ENCODE measurements around the gene DOP1A.

The DOP1A gene

GRCh38 chr6:83155794-83156193, 88.3 kb downstream of the DOP1A start:
- 93% methylated on average over 2 of the region's 2 CpGs for whole genome bisulfite sequencing
- Histone ChIP-seq H3K36me3 (ENCODE audit: insufficient read depth, low read length) (peaks cover 89% of the 10 kb centered on the region), H3K27me3 (ENCODE audit: insufficient read depth, low read length) (no peaks in the 10 kb centered on the region), H3K4me1 (ENCODE audit: insufficient read depth, low read length) (no peaks in the 10 kb centered on the region), H3K27ac (ENCODE audit: low read depth, low read length) (no peak overlapping the region), H3K4me3 (ENCODE audit: low read length) (no peak overlapping the region), H3K9ac (ENCODE audit: low read depth, low read length) (no peak overlapping the region), H3K9me3 (ENCODE audit: insufficient read depth, low read depth, low read length) (no peaks in the 10 kb centered on the region)

DNA sequence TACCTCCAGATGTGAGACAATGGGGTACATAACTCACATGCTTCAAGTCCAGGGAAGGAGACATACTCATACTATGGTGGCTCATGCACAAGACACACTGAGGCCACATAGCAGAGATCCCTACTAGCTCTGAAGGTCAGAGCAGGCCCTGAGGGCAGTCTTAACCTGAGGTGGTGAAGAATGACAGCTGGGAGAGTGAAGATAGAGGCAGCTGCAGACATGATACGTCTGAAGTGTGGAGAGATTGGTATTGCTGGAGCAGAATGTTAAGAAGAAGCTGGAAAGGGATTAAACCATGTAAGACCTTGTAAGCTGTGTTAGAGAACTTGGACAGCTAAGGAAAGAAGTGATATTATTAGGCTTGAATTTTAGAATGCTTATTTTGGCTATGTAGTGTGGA, 92.7 kb downstream of the DOP1A start:
- peaks cover 80% of the 10 kb centered on the region for H3K36me3 ChIP-seq (ENCODE audit: insufficient read depth, low read length)
- 96% methylated on average over 1 of the region's 1 CpG for WGBS
- H3K27me3 ChIP-seq (ENCODE audit: insufficient read depth, low read length), result no peaks in the 10 kb centered on the region
- no peaks in the 10 kb centered on the region for H3K4me1 ChIP-seq (ENCODE audit: insufficient read depth, low read length)
- no peak overlapping the region for H3K27ac ChIP-seq (ENCODE audit: low read depth, low read length)
- H3K4me3 ChIP-seq (ENCODE audit: low read length), result no peak overlapping the region
- H3K9me3 ChIP-seq (ENCODE audit: insufficient read depth, low read depth, low read length), result no peaks in the 10 kb centered on the region
- H3K9ac ChIP-seq (ENCODE audit: low read depth, low read length), result no peak overlapping the region

- Histone ChIP-seq H3K27me3 (ENCODE audit: insufficient read depth, low read length) (no peaks in the 10 kb centered on the region), H3K4me1 (ENCODE audit: insufficient read depth, low read length) (no peaks in the 10 kb centered on the region), H3K4me3 (ENCODE audit: low read length) (no peak overlapping the region), H3K9ac (ENCODE audit: low read depth, low read length) (no peak overlapping the region), H3K36me3 (ENCODE audit: insufficient read depth, low read length) (peaks cover 99% of the 10 kb centered on the region), H3K9me3 (ENCODE audit: insufficient read depth, low read depth, low read length) (no peaks in the 10 kb centered on the region), H3K27ac (ENCODE audit: low read depth, low read length) (no peak overlapping the region)
- 94% methylated on average over 4 of the region's 5 CpGs for WGBS
Measured at GRCh38 chr6:83167726-83168278, 100.3 kb downstream of the DOP1A start.

GRCh38 chr6:83168556-83168955, 101.1 kb downstream of the DOP1A start:
- Histone ChIP-seq H3K4me3 (ENCODE audit: low read length) (no peak overlapping the region), H3K9ac (ENCODE audit: low read depth, low read length) (no peak overlapping the region), H3K27ac (ENCODE audit: low read depth, low read length) (no peak overlapping the region), H3K36me3 (ENCODE audit: insufficient read depth, low read length) (peaks cover 99% of the 10 kb centered on the region), H3K4me1 (ENCODE audit: insufficient read depth, low read length) (no peaks in the 10 kb centered on the region), H3K9me3 (ENCODE audit: insufficient read depth, low read depth, low read length) (no peaks in the 10 kb centered on the region), H3K27me3 (ENCODE audit: insufficient read depth, low read length) (no peaks in the 10 kb centered on the region)
- 86% methylated on average over 1 of the region's 1 CpG for WGBS

DNA sequence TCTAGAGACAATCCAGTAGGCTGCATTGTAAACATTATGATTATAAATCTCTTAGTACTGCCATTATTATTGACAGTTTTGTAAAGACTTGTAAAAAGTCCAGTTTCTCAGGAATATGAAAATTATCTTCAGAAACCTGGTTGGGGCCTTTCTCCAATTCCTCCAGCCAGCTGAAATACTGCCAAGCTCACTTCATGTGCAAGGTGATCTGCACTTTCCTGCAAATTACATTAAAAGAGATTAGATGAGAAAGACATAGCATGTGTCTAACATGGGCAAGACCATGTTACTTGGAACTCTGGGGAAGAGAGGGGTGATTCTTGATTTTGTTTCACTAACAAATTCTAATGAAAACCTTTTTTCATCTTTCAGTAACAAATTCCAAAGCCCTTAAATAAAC, 101.6 kb downstream of the DOP1A start:
- Histone ChIP-seq H3K27ac (ENCODE audit: low read depth, low read length) (no peak overlapping the region), H3K4me1 (ENCODE audit: insufficient read depth, low read length) (no peaks in the 10 kb centered on the region), H3K36me3 (ENCODE audit: insufficient read depth, low read length) (peaks cover 99% of the 10 kb centered on the region), H3K27me3 (ENCODE audit: insufficient read depth, low read length) (no peaks in the 10 kb centered on the region), H3K9ac (ENCODE audit: low read depth, low read length) (no peak overlapping the region), H3K4me3 (ENCODE audit: low read length) (no peak overlapping the region), H3K9me3 (ENCODE audit: insufficient read depth, low read depth, low read length) (no peaks in the 10 kb centered on the region)

DNA sequence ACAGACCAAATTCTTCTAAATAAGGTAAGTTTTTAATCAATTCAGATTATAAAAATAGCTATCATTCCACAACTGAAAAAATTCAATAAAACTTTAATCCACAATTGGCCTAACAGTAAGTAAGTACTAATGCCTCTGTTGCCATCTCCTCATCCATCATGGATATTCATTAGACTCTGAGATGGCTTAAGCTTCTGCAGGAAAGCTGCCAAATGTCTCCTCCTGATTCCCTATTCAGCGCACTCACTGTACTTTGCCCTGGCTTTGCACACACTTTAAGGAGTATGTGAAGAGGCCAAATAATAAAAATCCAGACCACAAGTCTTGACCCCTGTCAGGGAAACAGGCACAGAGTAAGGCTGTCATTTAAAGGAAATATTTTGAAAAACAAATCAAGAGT, 102.0 kb downstream of the DOP1A start:
- no peak overlapping the region for H3K27ac ChIP-seq (ENCODE audit: low read depth, low read length)
- H3K4me1 ChIP-seq (ENCODE audit: insufficient read depth, low read length), result no peaks in the 10 kb centered on the region
- H3K4me3 ChIP-seq (ENCODE audit: low read length), result no peak overlapping the region
- WGBS, result 92% methylated on average over 1 of the region's 1 CpG
- no peaks in the 10 kb centered on the region for H3K9me3 ChIP-seq (ENCODE audit: insufficient read depth, low read depth, low read length)
- peaks cover 99% of the 10 kb centered on the region for H3K36me3 ChIP-seq (ENCODE audit: insufficient read depth, low read length)
- no peak overlapping the region for H3K9ac ChIP-seq (ENCODE audit: low read depth, low read length)
- no peaks in the 10 kb centered on the region for H3K27me3 ChIP-seq (ENCODE audit: insufficient read depth, low read length)

DNA sequence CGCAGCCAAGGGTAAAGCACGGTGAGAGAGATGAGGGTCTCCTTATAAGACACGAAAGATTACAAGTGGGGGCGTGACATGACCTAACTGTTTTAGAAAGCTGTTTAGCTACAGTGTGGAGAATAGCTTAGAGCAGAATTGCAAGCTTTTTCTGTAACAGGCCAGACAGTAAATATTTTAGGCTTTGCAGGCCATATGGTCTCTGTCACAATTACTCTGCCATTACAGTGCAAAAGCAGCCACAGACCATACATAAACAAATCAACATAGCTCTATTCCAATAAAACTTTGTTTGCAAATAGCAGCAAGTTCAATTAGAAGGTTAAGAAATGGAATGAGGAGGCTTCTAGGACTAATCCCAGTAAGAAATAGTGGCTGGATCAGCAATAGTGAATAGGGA, 108.8 kb downstream of the DOP1A start:
- Histone ChIP-seq H3K36me3 (ENCODE audit: insufficient read depth, low read length) (peaks cover 98% of the 10 kb centered on the region), H3K4me3 (ENCODE audit: low read length) (no peak overlapping the region), H3K4me1 (ENCODE audit: insufficient read depth, low read length) (no peaks in the 10 kb centered on the region)

GRCh38 chr6:83180426-83180950, 113.0 kb downstream of the DOP1A start:
- no peaks in the 10 kb centered on the region for H3K27me3 ChIP-seq (ENCODE audit: insufficient read depth, low read length)
- H3K36me3 ChIP-seq (ENCODE audit: insufficient read depth, low read length), result peaks cover 97% of the 10 kb centered on the region
- no peak overlapping the region for H3K4me3 ChIP-seq (ENCODE audit: low read length)
- H3K9ac ChIP-seq (ENCODE audit: low read depth, low read length), result no peak overlapping the region
- H3K27ac ChIP-seq (ENCODE audit: low read depth, low read length), result no peak overlapping the region
- H3K9me3 ChIP-seq (ENCODE audit: insufficient read depth, low read depth, low read length), result no peaks in the 10 kb centered on the region
- no peaks in the 10 kb centered on the region for H3K4me1 ChIP-seq (ENCODE audit: insufficient read depth, low read length)

More for the DNA sequence above, 108.8 kb downstream of the DOP1A start:
- Histone ChIP-seq H3K27ac (ENCODE audit: low read depth, low read length) (no peak overlapping the region), H3K9me3 (ENCODE audit: insufficient read depth, low read depth, low read length) (no peaks in the 10 kb centered on the region), H3K27me3 (ENCODE audit: insufficient read depth, low read length) (no peaks in the 10 kb centered on the region), H3K9ac (ENCODE audit: low read depth, low read length) (no peak overlapping the region)
- WGBS, result 94% methylated on average over 4 of the region's 4 CpGs

DNA sequence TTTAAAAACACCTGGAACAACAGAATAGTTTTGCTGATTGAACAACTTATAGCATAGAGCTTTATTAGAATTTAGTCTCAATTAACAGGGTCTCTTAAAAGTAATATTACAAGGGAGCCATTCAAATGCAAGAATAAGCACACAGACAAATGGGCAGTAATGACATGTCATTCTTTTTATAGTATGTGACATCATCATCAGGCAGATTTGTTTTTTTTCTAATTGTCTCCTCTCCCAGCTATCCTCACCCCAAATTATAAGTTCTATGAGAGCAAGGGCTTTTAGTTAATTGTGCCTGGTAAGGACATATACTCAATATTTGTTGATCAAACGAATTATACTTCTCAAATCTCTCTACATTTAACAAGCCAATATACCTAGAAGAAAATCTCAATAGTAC, 114.6 kb downstream of the DOP1A start:
- peaks cover 97% of the 10 kb centered on the region for H3K36me3 ChIP-seq (ENCODE audit: insufficient read depth, low read length)
- no peaks in the 10 kb centered on the region for H3K4me1 ChIP-seq (ENCODE audit: insufficient read depth, low read length)
- no peak overlapping the region for H3K27ac ChIP-seq (ENCODE audit: low read depth, low read length)
- WGBS, result 81% methylated on average over 1 of the region's 1 CpG
- no peaks in the 10 kb centered on the region for H3K9me3 ChIP-seq (ENCODE audit: insufficient read depth, low read depth, low read length)
- H3K27me3 ChIP-seq (ENCODE audit: insufficient read depth, low read length), result no peaks in the 10 kb centered on the region
- H3K9ac ChIP-seq (ENCODE audit: low read depth, low read length), result no peak overlapping the region
- H3K4me3 ChIP-seq (ENCODE audit: low read length), result no peak overlapping the region

- Histone ChIP-seq H3K27me3 (ENCODE audit: insufficient read depth, low read length) (no peaks in the 10 kb centered on the region), H3K9me3 (ENCODE audit: insufficient read depth, low read depth, low read length) (no peaks in the 10 kb centered on the region), H3K36me3 (ENCODE audit: insufficient read depth, low read length) (peaks cover 97% of the 10 kb centered on the region), H3K4me3 (ENCODE audit: low read length) (no peak overlapping the region), H3K4me1 (ENCODE audit: insufficient read depth, low read length) (no peaks in the 10 kb centered on the region), H3K9ac (ENCODE audit: low read depth, low read length) (no peak overlapping the region), H3K27ac (ENCODE audit: low read depth, low read length) (no peak overlapping the region)
- WGBS, result 88% methylated on average over 9 of the region's 9 CpGs
Measured at GRCh38 chr6:83183082-83183828, 115.8 kb downstream of the DOP1A start.

GRCh38 chr6:83185096-83185495, 117.6 kb downstream of the DOP1A start:
- Histone ChIP-seq H3K27ac (ENCODE audit: low read depth, low read length) (no peak overlapping the region), H3K36me3 (ENCODE audit: insufficient read depth, low read length) (peaks cover 99% of the 10 kb centered on the region), H3K4me1 (ENCODE audit: insufficient read depth, low read length) (no peaks in the 10 kb centered on the region), H3K9ac (ENCODE audit: low read depth, low read length) (no peak overlapping the region), H3K9me3 (ENCODE audit: insufficient read depth, low read depth, low read length) (no peaks in the 10 kb centered on the region), H3K27me3 (ENCODE audit: insufficient read depth, low read length) (no peaks in the 10 kb centered on the region), H3K4me3 (ENCODE audit: low read length) (no peak overlapping the region)
- WGBS, result 96% methylated on average over 2 of the region's 2 CpGs

All from HUES64 (cell line).